Breast epithelium (tissue), 4 donors: Measurements from ENCODE around the gene TPT1. TPM values are rescaled to one million over a fixed set of nuclear protein-coding genes. Genes with fewer than 3 reads are reported as not detected.

Source experiments
- DNase-seq, 2 donors: peaks; one replicate each; pipeline ENCODE4 v3.0.0-alpha.2; 2019; ENCODE audit warnings: low spot score in 2 of 2
- H3K27ac ChIP-seq, 2 donors: fragments of 200-600 bp; sonication (generic) in 1 of 2; one replicate each; pipeline ENCODE4 v1.5.1; 2016 to 2019; ENCODE audit warnings: mild to moderate bottlenecking in 1 of 2
- H3K27me3 ChIP-seq, 2 donors: fragments of 200-600 bp; sonication (generic) in 1 of 2; one replicate each; pipeline versions ENCODE4 v1.5.1 to v1.6.0; 2017 to 2019; ENCODE audit warnings: control low read depth in 1 of 2, mild to moderate bottlenecking in 1 of 2
- H3K36me3 ChIP-seq: fragments of 200-600 bp; one replicate; pipeline ENCODE4 v1.5.1; 2019
- H3K4me1 ChIP-seq, 2 donors: fragments of 200-600 bp; sonication (generic); one replicate each; pipeline ENCODE4 v1.5.1; 2016 to 2019; ENCODE audit warnings: control low read depth in 1 of 2
- H3K4me3 ChIP-seq, 3 donors: fragments of 200-600 bp; sonication (generic); 1 replicate in 2 of 3; 2 replicates in 1 of 3; pipeline ENCODE4 v1.5.1; 2016 to 2019; ENCODE audit warnings: mild to moderate bottlenecking in 3 of 3, moderate library complexity in 2 of 3
- H3K9me3 ChIP-seq, 2 donors: fragments of 200-600 bp; sonication (generic) in 1 of 2; one replicate each; pipeline ENCODE4 v1.5.1; 2016 to 2019; ENCODE audit warnings: control low read depth in 1 of 2
- POLR2A ChIP-seq: fragments of 450-650 bp; IDR thresholded peaks from one replicate; pipeline ENCODE4 v1.6.1; 2016; ENCODE audit warnings: antibody characterized with exemption, mild to moderate bottlenecking, moderate library complexity
- POLR2AphosphoS5 ChIP-seq, 3 donors: sonication (generic); formaldehyde crosslinking; IDR thresholded peaks; one replicate each; pipeline ENCODE4 v1.6.1; 2017; ENCODE audit warnings: antibody characterized with exemption in 3 of 3
- intact Hi-C: fragments of 100-400 bp; cut with DNase I; formaldehyde crosslinking; loops from one replicate; pipeline ENCODE4 v1.15.1; 2023; ENCODE audit warnings: low total_unique reads
- total RNA-seq, 3 donors: library from RNA; depleted of rRNA; stranded (reverse); fragments of >200 nt; gene quantifications; one replicate each; pipeline ENCODE4 v1.1.0, GENCODE V29; 2016
- TF ChIP-seq, protein P1 (sequence below), 3 donors: fragments of 450-650 bp; IDR thresholded peaks; one replicate each; pipeline ENCODE4 v1.5.1; 2016 to 2017; ENCODE audit warnings: antibody characterized with exemption in 3 of 3, mild to moderate bottlenecking in 3 of 3, moderate library complexity in 3 of 3

Gene TPT1
- total RNA-seq, 3 donors from 2014 or later, result 3,213 to 3,932 (median 3,461) TPM

DNA sequence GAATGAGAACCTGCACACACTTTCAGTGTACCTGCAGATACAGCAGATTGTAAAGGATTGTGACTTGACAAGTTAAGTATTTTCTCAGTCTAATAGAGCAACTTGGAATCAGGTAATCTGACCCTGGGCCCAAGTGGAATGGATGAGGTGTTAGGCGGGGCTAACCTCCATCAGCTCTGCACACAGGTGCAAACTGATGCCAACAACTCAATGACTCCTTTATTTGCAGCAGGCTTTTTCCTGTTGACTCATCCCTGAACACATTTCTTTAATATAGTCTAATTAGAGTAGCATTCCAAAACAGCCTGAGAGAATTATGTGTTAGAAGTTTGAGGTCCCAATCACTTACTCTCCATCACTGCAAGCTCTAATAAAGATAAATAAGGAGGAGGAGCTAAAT lies 48.8 kb downstream of the TPT1 start:
- Histone ChIP-seq H3K9me3 (no peaks in the 10 kb centered on the region), H3K27me3 (no peaks in the 10 kb centered on the region), H3K4me1 (no peaks in the 10 kb centered on the region), H3K36me3 (no peaks in the 10 kb centered on the region), H3K4me3 (no peak overlapping the region), H3K27ac (no peak overlapping the region)
- TF ChIP-seq, protein P1, sequence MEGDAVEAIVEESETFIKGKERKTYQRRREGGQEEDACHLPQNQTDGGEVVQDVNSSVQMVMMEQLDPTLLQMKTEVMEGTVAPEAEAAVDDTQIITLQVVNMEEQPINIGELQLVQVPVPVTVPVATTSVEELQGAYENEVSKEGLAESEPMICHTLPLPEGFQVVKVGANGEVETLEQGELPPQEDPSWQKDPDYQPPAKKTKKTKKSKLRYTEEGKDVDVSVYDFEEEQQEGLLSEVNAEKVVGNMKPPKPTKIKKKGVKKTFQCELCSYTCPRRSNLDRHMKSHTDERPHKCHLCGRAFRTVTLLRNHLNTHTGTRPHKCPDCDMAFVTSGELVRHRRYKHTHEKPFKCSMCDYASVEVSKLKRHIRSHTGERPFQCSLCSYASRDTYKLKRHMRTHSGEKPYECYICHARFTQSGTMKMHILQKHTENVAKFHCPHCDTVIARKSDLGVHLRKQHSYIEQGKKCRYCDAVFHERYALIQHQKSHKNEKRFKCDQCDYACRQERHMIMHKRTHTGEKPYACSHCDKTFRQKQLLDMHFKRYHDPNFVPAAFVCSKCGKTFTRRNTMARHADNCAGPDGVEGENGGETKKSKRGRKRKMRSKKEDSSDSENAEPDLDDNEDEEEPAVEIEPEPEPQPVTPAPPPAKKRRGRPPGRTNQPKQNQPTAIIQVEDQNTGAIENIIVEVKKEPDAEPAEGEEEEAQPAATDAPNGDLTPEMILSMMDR (IDR thresholded peaks at IDR 0.05), result no peak
- TF ChIP-seq POLR2A (no peak), POLR2AphosphoS5 (IDR thresholded peaks at IDR 0.05) (no peak)
- intact Hi-C loops, result no loop called here
- DNase-seq, result no peak

GRCh38 chr13:45289936-45290563 lies 50.9 kb downstream of the TPT1 start:
- Histone ChIP-seq H3K27ac (no peak overlapping the region), H3K4me1 (no peaks in the 10 kb centered on the region), H3K27me3 (no peaks in the 10 kb centered on the region), H3K36me3 (no peaks in the 10 kb centered on the region), H3K4me3 (no peak overlapping the region), H3K9me3 (no peaks in the 10 kb centered on the region)
- intact Hi-C loops, result no loop called here
- TF ChIP-seq, protein P1 (IDR thresholded peaks at IDR 0.05), result no peak
- TF ChIP-seq POLR2AphosphoS5 (IDR thresholded peaks at IDR 0.05) (no peak), POLR2A (no peak)
- no peak for DNase-seq

Other genes with a start within 250 kb of the TPT1 start
- 10 to 100 TPM; 10.9 to 23.4 (median 20.6) TPM for gene GTF2F2, start 220.7 kb downstream of the TPT1 start, total RNA-seq
- gene KCTD4, start 140.1 kb downstream of the TPT1 start, total RNA-seq, result under 1 TPM in 1 of 3 donors, not detected in 2; 0.33 TPM
- gene SLC25A30, start 77.2 kb upstream of the TPT1 start, total RNA-seq, result 10 to 100 TPM; 11.7 to 20.3 (median 14.4) TPM
- 10 to 100 TPM; 30.4 to 45.1 (median 39.7) TPM for gene COG3, start 123.8 kb upstream of the TPT1 start, total RNA-seq